SH-SY5Y (cell line): ENCODE measurements around the gene DERL2.

Experiments
- GATA2 ChIP-seq: IDR thresholded peaks from 2 replicates; pipeline ENCODE4 v1.6.1; 2011; ENCODE audit warnings: mild to moderate bottlenecking, low read depth, low read length
- GATA3 ChIP-seq: IDR thresholded peaks from 2 replicates; pipeline ENCODE4 v1.6.1; 2011; ENCODE audit warnings: low read depth, mild to moderate bottlenecking, low read length, moderate library complexity

DNA sequence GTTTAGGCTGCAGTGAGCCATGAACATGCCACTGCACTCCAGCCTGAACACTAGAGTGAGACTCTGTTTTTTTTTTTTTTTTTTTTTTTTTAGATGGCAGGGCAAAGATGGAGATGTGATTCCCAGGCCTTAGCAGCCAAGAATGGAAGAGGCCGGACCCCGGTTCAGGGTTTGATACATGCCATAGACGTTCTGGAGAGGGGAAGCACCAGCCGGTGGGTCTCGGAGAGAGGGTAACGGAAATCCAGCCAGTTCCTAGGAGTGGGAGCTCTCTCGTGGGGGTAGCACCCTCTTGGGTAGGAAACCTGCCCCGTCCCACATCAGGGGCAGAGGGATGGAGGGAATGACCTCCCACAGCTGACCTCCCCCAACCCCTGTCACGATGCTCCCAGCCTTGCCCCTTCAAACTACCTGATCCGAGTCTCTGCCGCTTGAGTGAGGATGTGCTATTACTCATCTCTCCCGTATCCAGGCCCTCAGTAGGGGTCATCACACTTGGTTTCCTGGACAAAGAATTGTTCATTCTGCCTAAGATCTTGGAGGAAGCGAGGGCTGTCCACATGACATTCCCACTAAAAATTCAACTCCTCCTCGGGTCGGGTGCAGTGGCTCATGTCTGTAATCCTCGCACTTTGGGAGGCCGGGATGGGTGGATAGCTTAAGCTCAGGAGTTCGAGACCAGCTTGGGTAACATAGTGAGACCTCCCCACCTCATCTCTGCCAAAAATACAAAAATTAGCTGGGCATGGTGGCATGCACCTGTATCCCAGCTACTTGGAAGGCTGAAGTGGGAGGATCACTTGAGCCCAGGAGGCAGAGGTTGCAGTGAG is 47.7 kb upstream of the DERL2 start:
- TF ChIP-seq GATA2, result no peak
- no peak for TF ChIP-seq GATA3
